ENCODE results near the gene SOX4.

GRCh38 chr6:21639316-21639715 lies 45.8 kb downstream of the SOX4 start:
- TF ChIP-seq CTCF (IDR thresholded peaks at IDR 0.05) = no peak
- TF ChIP-seq POLR2A (IDR thresholded peaks at IDR 0.05) = no peak
